ENCODE measurements around the gene PRKCA.

GRCh38 chr17:66400698-66401097 lies 98.3 kb downstream of the PRKCA start:
- TF ChIP-seq CTCF (IDR thresholded peaks at IDR 0.05; ENCODE audit: low read depth, low read length) (no peak), MAX (IDR thresholded peaks at IDR 0.05; ENCODE audit: low read depth, low read length) (no peak), POLR2A (IDR thresholded peaks at IDR 0.05; ENCODE audit: extremely low read depth, insufficient read length) (no peak)

Measured in NB4 (cell line).